ENCODE data around the gene TXK.

Gene TXK

GRCh38 chr4:48133669-48134068 is 381 bp downstream of the TXK start:
- peak; percentile 13 for DNase-seq

DNA sequence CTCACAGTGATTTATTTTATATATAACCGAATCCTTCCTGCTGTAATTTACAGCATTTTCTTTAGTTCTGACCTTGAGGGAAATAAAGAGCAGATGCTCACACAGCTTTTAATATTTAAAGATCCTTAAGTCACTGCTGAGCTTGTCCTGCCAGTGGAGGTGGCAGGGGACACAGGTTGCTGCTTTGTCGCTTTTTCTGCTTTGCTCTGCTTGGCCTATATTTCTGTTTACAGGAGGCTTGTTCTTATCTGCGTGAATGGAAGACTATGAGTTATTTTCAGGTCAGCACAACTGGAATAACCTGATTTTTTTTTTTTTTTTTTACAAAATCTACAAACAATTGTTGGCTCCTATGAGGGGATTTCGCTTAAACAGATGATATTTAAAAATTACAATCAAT is 2.3 kb downstream of the TXK start:
- DNase-seq = no peak

DNA sequence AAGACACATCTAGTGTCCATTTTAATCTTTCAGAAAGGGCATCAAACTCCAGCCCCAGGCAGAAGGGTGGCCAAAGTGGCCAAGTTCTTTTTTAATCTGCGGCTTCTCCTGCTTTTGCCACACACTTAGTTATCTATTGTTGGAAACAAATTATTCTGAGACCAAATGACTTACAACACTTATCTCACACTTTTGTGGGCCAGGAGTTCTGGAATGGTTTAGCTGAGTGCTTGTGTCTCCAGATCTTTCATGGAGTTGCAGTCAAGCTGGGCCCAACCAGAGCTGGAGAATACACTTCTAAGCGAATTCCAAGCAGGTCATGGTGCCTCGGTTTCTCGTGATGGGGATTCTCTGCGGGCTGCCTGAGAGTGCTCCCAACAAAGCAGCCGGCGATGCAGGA is 4.0 kb downstream of the TXK start:
- DNase-seq = no peak

GRCh38 chr4:48129307-48130014 is 4.6 kb downstream of the TXK start:
- no peak for DNase-seq

- DNase-seq = peak; percentile 97
Measured at GRCh38 chr4:48127682-48128404, 6.2 kb downstream of the TXK start.

GRCh38 chr4:48127231-48127630 is 6.8 kb downstream of the TXK start:
- no peak for DNase-seq

DNA sequence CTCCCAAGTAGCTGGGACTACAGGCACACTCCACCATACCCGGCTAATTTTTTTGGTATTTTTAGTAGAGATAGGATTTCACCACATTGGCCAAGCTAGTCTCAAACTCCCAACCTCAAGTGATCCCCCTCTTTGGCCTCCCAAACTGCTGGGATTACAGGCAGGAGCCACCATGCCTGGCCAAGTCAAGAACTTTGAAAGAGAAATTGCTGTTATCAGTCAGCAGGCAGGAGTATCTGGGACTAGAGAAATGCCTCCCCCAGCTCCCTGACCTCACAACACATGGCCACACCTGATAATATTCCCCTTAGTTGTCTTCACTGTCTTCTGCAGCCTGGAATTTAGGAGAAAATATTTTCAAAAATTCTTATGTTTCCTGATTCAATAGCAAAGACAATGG is 7.4 kb downstream of the TXK start:
- DNase-seq = no peak

- DNase-seq = no peak
Measured at GRCh38 chr4:48124870-48125269, 9.2 kb downstream of the TXK start.

GRCh38 chr4:48122756-48123155 is 11.3 kb downstream of the TXK start:
- no peak for DNase-seq

DNA sequence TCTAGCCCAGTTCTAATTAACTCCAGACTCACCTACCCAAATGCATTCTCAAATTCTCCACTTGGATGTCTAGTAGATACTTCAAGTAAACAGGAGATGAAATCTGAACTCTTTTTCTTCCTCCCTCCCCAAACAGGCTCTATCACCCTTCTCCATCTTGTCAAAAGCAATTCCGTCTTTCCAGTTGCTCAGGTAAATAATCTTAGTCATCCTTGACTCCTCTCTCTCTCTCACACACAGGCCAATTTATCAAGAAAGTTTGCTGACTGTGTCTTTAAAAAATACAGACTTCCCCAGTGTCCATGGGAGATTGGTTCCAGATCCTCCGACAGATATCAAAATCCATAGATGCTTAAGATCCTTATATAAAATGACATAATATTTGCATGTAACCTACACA is 12.9 kb downstream of the TXK start:
- no peak for DNase-seq

GRCh38 chr4:48120132-48120531 is 13.9 kb downstream of the TXK start:
- DNase-seq = no peak

GRCh38 chr4:48119646-48120045 is 14.4 kb downstream of the TXK start:
- no peak for DNase-seq

- DNase-seq = no peak
Measured at GRCh38 chr4:48118081-48118480, 16.0 kb downstream of the TXK start.

- no peak for DNase-seq
Measured at GRCh38 chr4:48116582-48116981, 17.5 kb downstream of the TXK start.

GRCh38 chr4:48114412-48114811 is 19.6 kb downstream of the TXK start:
- no peak for DNase-seq

GRCh38 chr4:48112017-48112667 is 21.9 kb downstream of the TXK start:
- peak; percentile 72 for DNase-seq

DNA sequence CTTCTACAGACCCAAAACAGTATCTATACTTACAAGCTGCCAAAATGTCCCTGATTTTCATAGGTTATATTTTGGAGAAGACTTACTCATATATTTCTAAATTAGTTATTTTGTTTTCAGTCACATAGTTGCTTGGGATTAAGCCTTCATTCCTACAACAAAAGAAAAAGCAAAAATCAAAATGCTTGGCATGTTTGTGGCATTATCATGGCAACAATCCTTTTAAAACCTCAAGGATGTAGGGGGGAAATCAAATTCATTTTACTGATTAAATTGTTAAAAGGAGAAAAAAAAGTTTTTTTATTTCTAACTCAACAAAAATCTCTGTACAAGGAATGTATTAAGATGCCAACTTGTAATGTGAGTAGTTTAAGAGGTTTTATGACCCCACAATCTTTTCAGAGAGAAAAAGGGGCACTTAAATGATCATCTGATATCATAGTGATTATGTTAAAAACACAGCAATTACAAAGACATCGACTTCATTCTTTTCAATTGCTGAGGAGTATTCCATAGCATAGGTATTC is 23.5 kb downstream of the TXK start:
- peak; percentile 53 for DNase-seq

DNA sequence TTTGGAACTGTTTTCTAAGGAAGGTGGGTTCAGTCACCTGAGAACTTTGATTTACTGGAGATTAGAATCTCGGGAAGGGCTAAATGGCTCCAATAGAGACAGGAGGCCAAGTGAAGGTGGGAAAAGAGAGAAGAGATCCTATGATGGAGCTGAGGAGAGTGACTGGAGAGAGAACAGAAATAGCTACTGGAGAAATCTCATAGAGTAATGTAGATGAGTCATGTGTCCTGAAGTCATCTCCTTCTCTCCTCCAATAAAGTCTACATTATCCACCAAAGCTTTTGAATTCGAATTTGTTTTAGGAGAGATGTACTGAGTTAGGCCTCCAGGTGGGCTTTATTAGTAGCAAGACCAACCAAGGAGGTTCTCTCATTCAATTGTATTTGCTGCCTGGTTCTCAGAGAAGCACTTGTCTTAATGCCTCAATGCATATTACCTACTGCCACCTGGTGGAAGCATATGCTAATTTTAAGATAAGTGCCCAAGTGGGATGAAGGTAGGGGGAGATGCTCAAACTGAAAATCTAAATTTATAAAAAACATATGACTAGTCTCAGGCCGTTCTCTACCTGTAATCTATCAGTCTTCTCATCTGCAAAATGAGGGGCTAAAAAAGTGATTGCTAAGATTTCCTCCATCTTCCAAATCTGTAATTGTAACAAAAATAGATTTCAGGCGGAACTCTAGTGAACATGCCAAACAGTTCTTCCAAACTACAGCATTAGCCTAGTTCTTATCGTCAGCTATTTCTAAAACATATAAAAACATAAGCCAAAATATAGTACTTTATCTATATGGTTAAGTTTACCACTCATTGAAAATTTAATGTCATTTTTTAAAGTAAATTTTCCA is 24.4 kb downstream of the TXK start:
- peak; percentile 33 for DNase-seq

GRCh38 chr4:48108309-48109073 is 25.6 kb downstream of the TXK start:
- DNase-seq = no peak

- no peak for DNase-seq
Measured at GRCh38 chr4:48105230-48105629, 28.8 kb downstream of the TXK start.

- no peak for DNase-seq
Measured at GRCh38 chr4:48103483-48104139, 30.4 kb downstream of the TXK start.

Measured in fibroblast of skin of back (primary cell).